ENCODE data around the gene SCFD2.

The SCFD2 gene

GRCh38 chr4:53137468-53137867 lies 228.4 kb downstream of the SCFD2 start:
- DNase-seq (ENCODE audit: low spot score): no peak
- POLR2A ChIA-PET (ENCODE audit: low non-redundant PET): no interaction called here
- no peak for TF ChIP-seq CTCF (conservative IDR thresholded peaks at IDR 0.05; ENCODE audit: low read depth)
- H3K27ac ChIP-seq: no peak overlapping the region
- CTCF ChIA-PET: interaction anchor here (0.6 kb wide), 2 partner anchors 12 to 1097 kb away, joined by 3 to 6 read pairs; no protein-coding TSS in a partner anchor

GRCh38 chr4:53136954-53137353 lies 228.9 kb downstream of the SCFD2 start:
- CTCF ChIA-PET: interaction anchor here (0.6 kb wide), 1 partner anchor 1098 kb away, joined by 6 read pairs; no protein-coding TSS in a partner anchor
- H3K27ac ChIP-seq: no peak overlapping the region
- TF ChIP-seq CTCF (conservative IDR thresholded peaks at IDR 0.05; ENCODE audit: low read depth): no peak
- no peak for DNase-seq (ENCODE audit: low spot score)
- POLR2A ChIA-PET (ENCODE audit: low non-redundant PET): no interaction called here

GRCh38 chr4:53132132-53132891 lies 233.5 kb downstream of the SCFD2 start:
- DNase-seq (ENCODE audit: low spot score): no peak
- POLR2A ChIA-PET (ENCODE audit: low non-redundant PET): no interaction called here
- H3K27ac ChIP-seq: no peak overlapping the region
- CTCF ChIA-PET: interaction anchor here (0.7 kb wide), 1 partner anchor 154 kb away, joined by 3 read pairs; no protein-coding TSS in a partner anchor
- no peak for TF ChIP-seq CTCF (conservative IDR thresholded peaks at IDR 0.05; ENCODE audit: low read depth)

- POLR2A ChIA-PET (ENCODE audit: low non-redundant PET): no interaction called here
- no peak overlapping the region for H3K27ac ChIP-seq
- CTCF ChIA-PET: no interaction called here
- TF ChIP-seq CTCF (conservative IDR thresholded peaks at IDR 0.05; ENCODE audit: low read depth): no peak
- DNase-seq (ENCODE audit: low spot score): no peak
Measured at GRCh38 chr4:53131562-53131925, 234.3 kb downstream of the SCFD2 start.

GRCh38 chr4:53130896-53131561 lies 234.8 kb downstream of the SCFD2 start:
- ChIA-PET CTCF (no interaction called here), POLR2A (ENCODE audit: low non-redundant PET) (no interaction called here)
- no peak overlapping the region for H3K27ac ChIP-seq
- TF ChIP-seq CTCF (conservative IDR thresholded peaks at IDR 0.05; ENCODE audit: low read depth): no peak
- no peak for DNase-seq (ENCODE audit: low spot score)

- POLR2A ChIA-PET (ENCODE audit: low non-redundant PET): no interaction called here
- no peak for DNase-seq (ENCODE audit: low spot score)
- no peak overlapping the region for H3K27ac ChIP-seq
- CTCF ChIA-PET: no interaction called here
- no peak for TF ChIP-seq CTCF (conservative IDR thresholded peaks at IDR 0.05; ENCODE audit: low read depth)
Measured at GRCh38 chr4:53128706-53129357, 237.0 kb downstream of the SCFD2 start.

All from RWPE1 (cell line).